CD4-positive, alpha-beta T cell treated with Interleukin-17A for 1 hour (primary cell): ENCODE results near the gene DBH.
"Not testable (repeated sequence)": the region's sequence is repeated elsewhere in the genome, so short reads cannot be mapped to it uniquely, and the experiment has no call there.

ENCODE experiments used
- DNase-seq: peaks from one replicate; pipeline ENCODE4 v3.0.0-alpha.2; 2020

Gene DBH

GRCh38 chr9:133604856-133605255 is 31.3 kb upstream of the DBH start:
- no peak for DNase-seq

GRCh38 chr9:133605446-133605845 is 30.7 kb upstream of the DBH start:
- no peak for DNase-seq

- no peak for DNase-seq
These were observed 30.1 kb upstream of the DBH start for GRCh38 chr9:133605856-133606707.

GRCh38 chr9:133606708-133607025 is 29.5 kb upstream of the DBH start:
- no peak for DNase-seq

GRCh38 chr9:133607381-133607780 is 28.8 kb upstream of the DBH start:
- no peak for DNase-seq

- DNase-seq = no peak
These were observed 28.2 kb upstream of the DBH start for GRCh38 chr9:133607976-133608375.

GRCh38 chr9:133608382-133608781 is 27.8 kb upstream of the DBH start:
- DNase-seq = no peak

- DNase-seq = no peak
These were observed 27.3 kb upstream of the DBH start for GRCh38 chr9:133608889-133609288.

GRCh38 chr9:133609311-133610098 is 26.7 kb upstream of the DBH start, which contains the start of gene FAM163B:
FAM163B (minus strand) TSS chr9:133609389; CDS start chr9:133580223, 29,166 bp downstream.
- peak; percentile 4 for DNase-seq

GRCh38 chr9:133610845-133611244 is 25.3 kb upstream of the DBH start:
- no peak for DNase-seq

- no peak for DNase-seq
These were observed 24.1 kb upstream of the DBH start for GRCh38 chr9:133612051-133612450.

GRCh38 chr9:133612816-133613215 is 23.3 kb upstream of the DBH start:
- no peak for DNase-seq

- no peak for DNase-seq
These were observed 22.7 kb upstream of the DBH start for GRCh38 chr9:133613432-133613831.

GRCh38 chr9:133614056-133614455 is 22.1 kb upstream of the DBH start:
- DNase-seq = no peak

GRCh38 chr9:133614678-133615077 is 21.5 kb upstream of the DBH start:
- DNase-seq = no peak

- DNase-seq = no peak
These were observed 21.0 kb upstream of the DBH start for GRCh38 chr9:133615186-133615585.

- no peak for DNase-seq
These were observed 20.5 kb upstream of the DBH start for GRCh38 chr9:133615606-133616188.

GRCh38 chr9:133616643-133617405 is 19.3 kb upstream of the DBH start:
- no peak for DNase-seq

- DNase-seq = no peak
These were observed 17.4 kb upstream of the DBH start for GRCh38 chr9:133618726-133619125.

GRCh38 chr9:133619791-133620190 is 16.4 kb upstream of the DBH start:
- DNase-seq = peak; percentile 57

- DNase-seq = no peak
These were observed 14.4 kb upstream of the DBH start for GRCh38 chr9:133621725-133622267.

GRCh38 chr9:133622555-133622954 is 13.6 kb upstream of the DBH start:
- DNase-seq = no peak

GRCh38 chr9:133626008-133626407 is 10.2 kb upstream of the DBH start:
- DNase-seq = not testable (repeated sequence)
